B cell (primary cell): ENCODE data around the gene SSBP3. TPM values are rescaled to one million over a fixed set of nuclear protein-coding genes. Genes with fewer than 3 reads are reported as not detected.

Source experiments
- ATAC-seq: fragments of 200-7000 bp; cut with Tn5 transposase; one replicate; pipeline ENCODE4 v1.10.0; 2021; ENCODE audit warnings: low read depth, mild to moderate bottlenecking, moderate number of reproducible peaks, moderate library complexity
- CTCF ChIA-PET: fragments of 350-600 bp; sonication (Branson Sonifier 250); formaldehyde crosslinking; loops from one replicate; lab custom pipeline; 2021; ENCODE audit warnings: antibody characterized with exemption, inconsistent platforms; lab: Charles Lee
- POLR2A ChIA-PET: fragments of 350-600 bp; sonication (Branson Sonifier 250); formaldehyde crosslinking; loops from one replicate; lab custom pipeline; 2021; ENCODE audit warnings: antibody characterized with exemption; lab: Charles Lee
- DNase-seq: peaks from one replicate; pipeline ENCODE4 v3.0.0; 2013
- H2AFZ ChIP-seq: 2 replicates; pipeline ENCODE4 v1.6.1; 2012; ENCODE audit warnings: mild to moderate bottlenecking, low read depth, low read length; ENCODE audit not compliant: insufficient read depth, poor library complexity, severe bottlenecking
- H3K27ac ChIP-seq, 2 donors: 1 replicate in 1 of 2; 2 replicates in 1 of 2; pipeline ENCODE4 v1.5.1; 2012 to 2013; ENCODE audit warnings: low read length in 2 of 2, mild to moderate bottlenecking in 2 of 2, moderate library complexity in 1 of 2
- H3K27me3 ChIP-seq, 4 experiments: fragments of 200-600 bp in 1 of 4; sonication (generic) in 1 of 4; replicated peaks in 1 of 4; 1 replicate in 2 of 4; 2 replicates in 2 of 4; pipeline versions ENCODE4 v1.6.1 to v1.7.0; 2013 to 2016; ENCODE audit warnings: low read length in 3 of 4, mild to moderate bottlenecking in 2 of 4, mixed read lengths in 1 of 4, moderate library complexity in 1 of 4; ENCODE audit not compliant: insufficient read depth in 4 of 4, control insufficient read depth in 3 of 4; ENCODE audit errors: control extremely low read depth in 1 of 4
- H3K36me3 ChIP-seq, 2 experiments: replicated peaks in 1 of 2; 1 replicate in 1 of 2; 2 replicates in 1 of 2; pipeline versions ENCODE4 v1.6.1 to v1.7.1; 2013; ENCODE audit warnings: low read length in 1 of 2; ENCODE audit not compliant: insufficient read depth in 2 of 2, control insufficient read depth in 1 of 2; ENCODE audit errors: control extremely low read depth in 1 of 2, extremely low read depth in 1 of 2
- H3K4me1 ChIP-seq, 2 donors: fragments of 200-600 bp in 1 of 2; sonication (generic) in 1 of 2; 1 replicate in 1 of 2; 2 replicates in 1 of 2; pipeline versions ENCODE4 v1.5.1 to v1.6.1; 2013 to 2017; ENCODE audit warnings: low read length in 2 of 2; ENCODE audit not compliant: control insufficient read depth in 2 of 2, insufficient read depth in 2 of 2
- H3K4me2 ChIP-seq: replicated peaks from 2 replicates; pipeline ENCODE3; 2012; ENCODE audit warnings: mild to moderate bottlenecking, low read depth, low read length; ENCODE audit not compliant: poor library complexity, severe bottlenecking
- H3K4me3 ChIP-seq, 5 experiments: fragments of 200-600 bp in 1 of 5; sonication (generic) in 1 of 5; 1 replicate in 3 of 5; 2 replicates in 2 of 5; pipeline versions ENCODE4 v1.5.1 to v1.7.0; 2011 to 2016; ENCODE audit warnings: low read length in 4 of 5, mild to moderate bottlenecking in 4 of 5, low read depth in 2 of 5, control low read depth in 1 of 5, moderate library complexity in 1 of 5; ENCODE audit not compliant: insufficient read depth in 1 of 5; ENCODE audit errors: control extremely low read depth in 1 of 5, extremely low read depth in 1 of 5
- H3K79me2 ChIP-seq: fragments of 200-600 bp; sonication (generic); one replicate; pipeline ENCODE4 v1.6.0; 2016; ENCODE audit warnings: low read length; ENCODE audit not compliant: control insufficient read depth, insufficient read depth
- H3K9ac ChIP-seq: fragments of 200-600 bp; sonication (generic); 2 replicates; pipeline ENCODE4 v1.6.1; 2017; ENCODE audit warnings: mild to moderate bottlenecking, low read length, moderate library complexity
- H3K9me3 ChIP-seq, 3 donors: one replicate each; pipeline versions ENCODE4 v1.6.1 to v1.7.1; 2013; ENCODE audit warnings: low read length in 2 of 3; ENCODE audit not compliant: control insufficient read depth in 2 of 3, insufficient read depth in 1 of 3; ENCODE audit errors: control extremely low read depth in 1 of 3
- H4K20me1 ChIP-seq: 2 replicates; pipeline ENCODE4 v1.6.0; 2012; ENCODE audit warnings: mild to moderate bottlenecking, low read length; ENCODE audit not compliant: insufficient read depth, control insufficient read depth, poor library complexity, severe bottlenecking
- H3K27ac Mint-ChIP-seq: one replicate; pipeline ENCODE4 v1.8.0; 2021; ENCODE audit warnings: mixed read lengths
- H3K27me3 Mint-ChIP-seq: one replicate; pipeline ENCODE4 v1.8.0; 2021; ENCODE audit warnings: mixed read lengths
- H3K4me1 Mint-ChIP-seq: one replicate; pipeline ENCODE4 v1.8.0; 2021; ENCODE audit warnings: mixed read lengths
- H3K4me3 Mint-ChIP-seq: one replicate; pipeline ENCODE4 v1.8.0; 2021; ENCODE audit warnings: mixed read lengths
- H3K9me3 Mint-ChIP-seq: one replicate; pipeline ENCODE4 v1.8.0; 2022; ENCODE audit warnings: mixed read lengths; ENCODE audit not compliant: insufficient read depth
- EZH2 ChIP-seq: IDR thresholded peaks from 2 replicates; pipeline ENCODE4 v1.6.1; 2012; ENCODE audit warnings: borderline replicate concordance, low read depth, mild to moderate bottlenecking, moderate library complexity, low read length; ENCODE audit not compliant: insufficient read depth, poor library complexity, severe bottlenecking
- WGBS: methylation state at CpG from one replicate; pipeline ENCODE4 v1.1.5; 2013; ENCODE audit warnings: missing lambda C conversion rate; ENCODE audit not compliant: insufficient coverage; 5-methylcytosine and 5-hydroxymethylcytosine counted together
- intact Hi-C: fragments of 100-400 bp; cut with micrococcal nuclease; formaldehyde crosslinking; loops from one replicate; pipeline ENCODE4 v1.10.0; 2022
- polyA plus RNA-seq: library from polyadenylated mRNA; depleted of rRNA; stranded (reverse); fragments of >200 nt; gene quantifications from 2 replicates; pipeline ENCODE4 v1.2.3, GENCODE V29; 2012
- total RNA-seq, 2 donors: library from RNA; stranded (reverse); fragments of 120-200 nt in 1 of 2; gene quantifications; 1 replicate in 1 of 2; 2 replicates in 1 of 2; pipeline versions ENCODE4 v1.2.3 to v1.2.4, GENCODE V29; 2013 to 2022
- TF ChIP-seq, protein P1 (sequence below): fragments of 200-600 bp; IDR thresholded peaks from one replicate; pipeline ENCODE4 v1.8.0; 2022; ENCODE audit warnings: antibody characterized with exemption, mild to moderate bottlenecking

The SSBP3 gene
- total and polyA plus RNA-seq, 2 donors (not counting 1 experiment from before 2014, with no cell fraction given): 16.9 to 30.7 TPM

DNA sequence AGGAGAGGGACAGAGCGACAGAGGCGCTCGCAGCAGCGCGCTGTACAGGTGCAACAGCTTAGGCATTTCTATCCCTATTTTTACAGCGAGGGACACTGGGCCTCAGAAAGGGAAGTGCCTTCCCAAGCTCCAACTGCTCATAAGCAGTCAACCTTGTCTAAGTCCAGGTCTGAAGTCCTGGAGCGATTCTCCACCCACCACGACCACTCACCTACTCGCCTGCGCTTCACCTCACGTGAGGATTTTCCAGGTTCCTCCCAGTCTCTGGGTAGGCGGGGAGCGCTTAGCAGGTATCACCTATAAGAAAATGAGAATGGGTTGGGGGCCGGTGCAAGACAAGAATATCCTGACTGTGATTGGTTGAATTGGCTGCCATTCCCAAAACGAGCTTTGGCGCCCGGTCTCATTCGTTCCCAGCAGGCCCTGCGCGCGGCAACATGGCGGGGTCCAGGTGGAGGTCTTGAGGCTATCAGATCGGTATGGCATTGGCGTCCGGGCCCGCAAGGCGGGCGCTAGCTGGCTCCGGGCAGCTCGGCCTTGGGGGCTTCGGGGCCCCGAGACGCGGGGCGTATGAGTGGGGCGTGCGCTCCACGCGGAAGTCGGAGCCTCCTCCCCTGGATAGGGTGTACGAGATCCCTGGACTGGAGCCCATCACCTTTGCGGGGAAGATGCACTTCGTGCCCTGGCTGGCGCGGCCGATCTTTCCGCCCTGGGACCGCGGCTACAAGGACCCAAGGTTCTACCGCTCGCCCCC, 206.3 kb downstream of the SSBP3 start, which contains the start of the genes CYB5RL and MRPL37:
Gene CYB5RL (minus strand): TSS at position 266 of the 754 bp plus-strand sequence. CDS start 4,414 bp downstream, outside the sequence.
Gene MRPL37 (plus strand): TSS at position 403 of the 754 bp plus-strand sequence. CDS start 77 bp downstream, at position 480.
- peaks cover 3 to 5% of the 10 kb centered on the region in 2 experiments for H3K36me3 ChIP-seq
- H2AFZ ChIP-seq: peak within 1 kb of the TSS; percentile 87
- DNase-seq (peak; percentile 94), ATAC-seq (peak; percentile 99)
- ChIA-PET CTCF (interaction anchor here (0.5 to 2.5 kb wide), 9 partner anchors 8 to 463 kb away, joined by 3 to 10 read pairs (median 3); no protein-coding TSS in a partner anchor), POLR2A (interaction anchor here (1.3 to 2.0 kb wide), 2 partner anchors 207 to 254 kb away, joined by 3 to 4 read pairs; partner anchors contain the start of genes IFT25 and LRRC42)
- H3K4me1 Mint-ChIP-seq: peaks cover 34% of the 10 kb centered on the region
- H3K4me3 Mint-ChIP-seq: peak within 1 kb of the TSS; percentile 97
- H3K79me2 ChIP-seq: peaks cover 41% of the 10 kb centered on the region
- no peaks in the 10 kb centered on the region for H3K27me3 ChIP-seq
- TF ChIP-seq EZH2: no peak
- TF ChIP-seq, protein P1, sequence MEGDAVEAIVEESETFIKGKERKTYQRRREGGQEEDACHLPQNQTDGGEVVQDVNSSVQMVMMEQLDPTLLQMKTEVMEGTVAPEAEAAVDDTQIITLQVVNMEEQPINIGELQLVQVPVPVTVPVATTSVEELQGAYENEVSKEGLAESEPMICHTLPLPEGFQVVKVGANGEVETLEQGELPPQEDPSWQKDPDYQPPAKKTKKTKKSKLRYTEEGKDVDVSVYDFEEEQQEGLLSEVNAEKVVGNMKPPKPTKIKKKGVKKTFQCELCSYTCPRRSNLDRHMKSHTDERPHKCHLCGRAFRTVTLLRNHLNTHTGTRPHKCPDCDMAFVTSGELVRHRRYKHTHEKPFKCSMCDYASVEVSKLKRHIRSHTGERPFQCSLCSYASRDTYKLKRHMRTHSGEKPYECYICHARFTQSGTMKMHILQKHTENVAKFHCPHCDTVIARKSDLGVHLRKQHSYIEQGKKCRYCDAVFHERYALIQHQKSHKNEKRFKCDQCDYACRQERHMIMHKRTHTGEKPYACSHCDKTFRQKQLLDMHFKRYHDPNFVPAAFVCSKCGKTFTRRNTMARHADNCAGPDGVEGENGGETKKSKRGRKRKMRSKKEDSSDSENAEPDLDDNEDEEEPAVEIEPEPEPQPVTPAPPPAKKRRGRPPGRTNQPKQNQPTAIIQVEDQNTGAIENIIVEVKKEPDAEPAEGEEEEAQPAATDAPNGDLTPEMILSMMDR: no peak
- peaks cover 10% of the 10 kb centered on the region for H4K20me1 ChIP-seq
- peak within 1 kb of the TSS; percentile 88 for H3K27ac Mint-ChIP-seq
- H3K4me3 ChIP-seq: peak within 1 kb of the TSS; percentile 75 to 98 (median 88)
- H3K4me1 ChIP-seq: peaks cover 18 to 21% of the 10 kb centered on the region in 2 donors
- peak within 1 kb of the TSS; percentile 90 for H3K4me2 ChIP-seq
- H3K9ac ChIP-seq: peak within 1 kb of the TSS; percentile 82
- intact Hi-C loops: loop anchor here (1.0 kb wide), 3 partner anchors 207 to 362 kb away; partner anchors contain the start of gene NDC1
- no peaks in the 10 kb centered on the region for H3K27me3 Mint-ChIP-seq
- under 1% methylated on average over 42 of the region's 51 CpGs for WGBS
- H3K9me3 ChIP-seq: no peaks in the 10 kb centered on the region
- peak within 1 kb of the TSS; percentile 60 to 77 for H3K27ac ChIP-seq
- H3K9me3 Mint-ChIP-seq: no peaks in the 10 kb centered on the region
